HG03342 (cell line): ENCODE results near the gene DUS3L.
"Not testable (repeated sequence)": the region's sequence is repeated elsewhere in the genome, so short reads cannot be mapped to it uniquely, and the experiment has no call there.

ENCODE experiments used
- ATAC-seq: cut with Tn5 transposase; IDR thresholded peaks from one replicate; pipeline ENCODE4 v1.9.1; 2021; ENCODE audit warnings: mild to moderate bottlenecking, moderate library complexity; ENCODE audit not compliant: unreplicated experiment

DUS3L gene

DNA sequence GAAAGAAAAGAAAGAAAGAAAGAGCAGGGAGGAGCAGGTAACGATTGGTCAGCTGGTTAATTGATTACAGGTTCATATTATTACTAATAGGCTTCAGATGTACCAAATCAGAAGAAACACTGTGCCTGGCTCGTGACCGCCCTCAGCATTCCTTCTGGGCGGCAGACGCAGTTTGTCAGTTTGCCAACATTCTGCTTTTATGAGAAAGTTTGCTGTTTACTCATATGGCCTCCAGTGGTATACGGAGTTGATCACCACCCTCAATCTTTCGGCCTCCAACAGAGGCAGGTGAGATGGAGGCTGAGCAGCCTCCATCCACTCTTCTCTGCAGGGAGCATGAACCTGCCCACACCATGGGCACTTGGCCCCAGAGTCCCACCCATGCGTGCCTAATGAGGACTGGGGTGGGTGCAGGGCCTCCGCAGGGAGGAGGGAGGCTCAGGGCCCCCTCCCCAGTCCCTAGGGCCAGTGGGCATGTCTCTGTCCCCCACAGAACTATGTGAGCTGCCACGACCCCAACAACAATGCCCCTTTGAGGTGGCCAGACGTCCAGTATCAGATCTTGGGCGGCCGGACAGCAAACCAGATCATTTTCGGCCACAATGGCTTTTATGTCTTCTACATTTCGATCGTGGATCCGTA, 15.2 kb downstream of the DUS3L start:
- ATAC-seq: no peak

DNA sequence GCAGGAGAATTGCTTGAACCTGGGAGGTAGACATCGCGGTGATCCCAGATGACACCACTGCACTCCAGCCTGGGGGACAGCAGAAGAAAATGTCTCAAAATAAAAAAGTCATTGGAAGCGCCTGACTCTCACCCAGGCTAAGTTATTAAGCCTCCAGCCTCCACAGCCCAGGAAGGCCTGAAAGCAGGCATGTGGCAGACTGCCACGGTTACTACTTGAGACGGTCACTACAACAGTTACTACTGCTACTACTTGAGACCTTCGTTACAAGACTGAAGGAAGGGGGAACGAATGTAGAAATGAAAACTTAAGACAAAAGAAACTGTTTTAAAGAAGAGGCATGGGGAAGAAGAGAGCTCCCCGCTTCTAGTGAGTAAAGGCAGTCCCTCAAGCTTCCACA, 16.0 kb downstream of the DUS3L start:
- no peak for ATAC-seq

DNA sequence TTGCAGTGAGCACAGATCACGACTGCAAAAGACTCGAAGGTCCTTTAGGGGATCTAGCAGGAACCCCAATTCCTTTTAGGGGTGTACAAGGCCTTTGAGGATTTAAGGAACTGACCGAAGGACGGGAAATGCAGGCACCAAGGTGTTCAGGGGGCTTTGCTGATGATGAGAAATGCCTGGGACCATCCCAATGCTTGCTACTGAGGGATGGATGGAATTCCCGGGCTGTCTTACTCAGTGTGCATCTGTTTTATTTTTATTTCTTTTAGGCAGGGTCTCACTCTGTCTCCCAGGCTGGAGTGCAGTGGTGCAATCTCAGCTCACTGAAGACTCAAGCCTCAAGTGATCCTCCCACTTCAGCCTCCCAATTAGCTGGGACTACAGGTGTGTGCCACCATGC, 17.7 kb downstream of the DUS3L start:
- no peak for ATAC-seq

DNA sequence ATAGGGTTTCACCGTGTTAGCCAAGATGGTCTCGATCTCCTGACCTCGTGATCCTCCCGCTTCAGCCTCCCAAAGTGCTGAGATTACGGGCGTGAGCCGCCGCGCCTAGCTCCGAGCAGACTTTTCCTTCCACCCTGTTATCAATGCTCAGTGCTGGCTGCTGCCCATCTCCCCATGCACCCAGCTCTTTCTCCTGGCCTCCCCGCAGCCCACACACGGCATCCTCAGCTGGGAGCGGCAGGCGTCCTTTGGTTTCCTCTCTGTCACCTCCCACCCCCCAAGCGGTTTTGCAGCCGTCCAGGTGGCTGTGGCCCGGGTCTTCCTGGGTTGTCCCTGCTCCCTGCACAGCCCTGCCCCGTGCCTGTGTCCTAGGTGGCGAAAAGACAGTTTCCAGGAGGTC, 18.5 kb downstream of the DUS3L start:
- ATAC-seq: no peak

DNA sequence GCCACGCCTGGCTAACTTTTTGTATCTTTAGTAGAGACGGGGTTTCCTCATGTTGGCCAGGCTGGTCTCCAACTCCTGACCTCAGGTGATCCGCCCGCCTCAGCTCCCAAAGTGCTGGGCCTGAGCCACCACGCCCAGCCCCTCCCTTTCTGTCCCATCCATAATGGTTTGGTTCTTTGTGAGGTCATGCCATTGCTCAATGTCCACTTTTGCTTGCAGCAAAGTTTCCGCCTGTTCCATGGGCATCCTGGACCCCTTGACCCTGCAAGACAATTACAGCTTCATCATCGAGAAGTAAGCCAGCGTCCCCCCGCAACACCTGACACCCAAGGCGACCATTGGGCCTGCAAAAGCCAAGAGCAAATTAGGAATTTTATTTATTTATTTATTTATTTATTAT, 23.0 kb downstream of the DUS3L start:
- ATAC-seq: no peak

DNA sequence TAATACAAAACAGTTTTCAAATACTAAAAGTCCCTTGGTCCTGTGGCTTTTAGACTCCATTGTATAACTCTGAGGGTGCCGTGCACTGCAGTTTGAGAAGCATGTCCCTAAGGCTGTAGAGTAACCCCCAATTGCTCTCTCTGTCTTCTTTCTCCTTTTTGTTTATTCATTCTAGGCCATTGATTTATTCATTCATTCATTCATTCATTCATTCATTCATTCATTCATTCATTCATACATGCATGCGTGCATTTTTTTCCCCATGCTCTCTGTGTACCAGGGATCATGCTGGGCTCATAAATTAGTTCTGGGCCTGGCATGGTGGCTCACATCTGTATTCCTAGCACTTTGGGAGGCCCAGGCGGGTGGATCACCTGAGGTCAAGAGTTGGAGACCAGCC, 25.7 kb downstream of the DUS3L start:
- no peak for ATAC-seq

DNA sequence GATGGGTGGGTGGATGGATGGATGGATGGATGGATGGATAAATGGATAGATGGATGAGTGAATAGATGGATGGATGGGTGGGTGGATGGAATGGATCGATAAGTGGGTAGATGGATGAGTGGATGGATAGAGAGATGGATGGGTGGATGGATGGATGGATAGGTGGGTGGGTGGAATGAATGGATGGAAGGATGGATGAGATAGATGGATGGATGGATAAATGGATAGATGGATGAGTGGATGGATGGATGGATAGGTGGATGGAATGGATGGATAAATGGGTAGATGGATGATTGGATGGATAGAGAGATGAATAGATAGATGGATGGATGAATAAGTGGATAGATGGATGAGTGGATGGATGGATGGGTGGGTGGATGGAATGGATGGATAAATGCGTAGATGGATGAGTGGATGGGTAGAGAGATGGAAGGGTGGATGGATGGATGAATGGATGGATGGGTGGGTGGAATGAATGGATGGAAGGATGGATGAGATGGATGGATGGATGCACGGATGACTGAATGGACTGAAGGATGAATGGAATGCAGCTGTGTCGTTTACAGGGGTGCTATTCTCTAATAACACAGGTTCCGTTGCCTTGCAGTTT, 28.2 kb downstream of the DUS3L start:
- no peak for ATAC-seq

DNA sequence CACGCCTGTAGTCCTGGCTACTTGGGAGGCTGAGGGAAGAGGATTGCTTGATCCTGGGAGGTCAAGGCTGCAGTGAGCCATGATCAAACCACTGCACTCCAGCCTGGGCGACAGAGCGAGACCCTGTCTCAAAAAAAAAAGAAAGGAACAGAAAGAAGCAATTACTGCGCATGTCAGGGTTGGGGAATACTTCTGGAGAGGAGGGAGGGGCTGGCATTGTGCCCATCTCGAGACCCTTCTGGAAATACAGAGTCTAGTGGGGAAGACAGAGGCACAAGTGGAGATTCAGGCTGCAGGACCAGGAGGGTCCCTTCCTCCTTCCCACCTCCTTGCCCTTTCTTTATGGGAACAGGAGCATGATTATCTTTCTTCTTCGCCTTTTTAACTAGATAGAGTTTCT, 37.2 kb downstream of the DUS3L start:
- no peak for ATAC-seq

DNA sequence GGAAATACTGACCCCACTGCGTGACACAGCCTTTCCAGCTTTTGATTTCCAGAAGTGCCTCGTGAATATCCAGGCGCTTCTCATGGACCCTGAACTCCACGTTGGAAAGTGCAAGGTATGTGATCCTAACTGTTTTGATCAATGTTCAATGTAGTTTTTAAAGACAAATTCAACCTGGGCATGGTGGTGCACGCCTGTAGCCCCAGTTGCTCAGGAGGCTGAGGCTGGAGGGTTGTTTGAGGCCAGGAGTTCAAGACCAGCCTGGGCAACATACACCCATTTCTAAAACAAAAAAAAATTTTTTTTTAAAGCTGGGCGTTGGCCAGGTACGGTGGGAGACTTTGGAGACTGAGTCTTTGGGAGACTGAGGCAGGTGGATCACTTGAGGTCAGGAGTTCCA, 39.3 kb downstream of the DUS3L start:
- ATAC-seq: no peak

DNA sequence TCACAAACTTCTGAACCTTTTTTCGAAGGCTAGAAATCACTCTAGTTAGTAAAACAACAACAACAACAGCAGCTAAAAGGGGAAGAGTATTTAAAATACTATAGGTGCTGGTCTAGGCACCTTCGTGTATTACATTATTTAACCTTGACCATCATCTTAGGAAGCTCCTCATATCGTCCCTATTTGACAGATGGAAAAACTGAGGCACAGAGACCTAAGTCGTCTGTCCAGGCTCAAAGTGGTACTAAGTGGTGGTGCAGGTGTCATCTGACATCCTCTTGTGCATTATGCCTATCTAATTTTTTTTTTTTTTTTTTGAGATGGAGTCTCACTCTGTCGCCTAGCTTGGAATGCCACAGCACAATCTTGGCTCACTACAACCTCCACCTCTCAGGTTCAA, 41.5 kb downstream of the DUS3L start:
- ATAC-seq: no peak

DNA sequence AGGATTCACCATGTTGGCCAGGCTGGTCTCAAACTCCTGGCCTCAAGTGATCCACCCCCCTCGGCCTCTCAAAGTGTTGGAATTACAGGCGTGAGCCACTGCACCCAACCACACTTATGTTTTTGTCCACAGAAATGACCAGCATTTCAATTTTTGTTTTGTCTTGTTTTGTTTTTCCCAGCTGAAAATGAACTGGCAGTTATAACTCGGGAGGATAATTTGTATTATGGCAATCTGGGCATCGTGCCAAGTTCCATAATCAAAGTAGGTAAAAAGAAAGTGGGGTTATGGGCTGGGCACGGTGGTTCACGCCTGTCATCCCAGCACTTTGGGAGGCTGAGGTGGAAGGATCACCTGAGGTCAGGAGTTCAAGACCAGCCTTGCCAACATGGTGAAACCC, 42.0 kb downstream of the DUS3L start:
- ATAC-seq: not testable (repeated sequence)

DNA sequence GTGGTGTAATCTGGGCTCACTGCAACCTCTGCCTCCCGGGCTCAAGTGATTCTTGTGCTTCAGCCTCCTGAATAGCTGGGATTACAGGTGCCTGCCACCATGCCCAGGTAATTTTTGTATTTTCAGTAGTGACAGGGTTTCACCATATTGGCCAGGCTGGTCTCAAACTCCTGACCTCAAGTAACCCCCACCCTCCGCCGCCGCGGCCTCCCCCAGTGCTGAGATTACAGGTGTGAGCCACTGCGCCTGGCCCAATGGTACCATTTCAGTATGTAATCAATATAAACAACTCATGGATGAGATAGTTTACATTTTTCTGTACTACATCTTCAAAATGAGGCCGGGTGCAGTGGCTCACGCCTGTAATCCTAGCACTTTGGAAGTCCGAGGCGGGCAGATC, 46.0 kb downstream of the DUS3L start:
- not testable (repeated sequence) for ATAC-seq

DNA sequence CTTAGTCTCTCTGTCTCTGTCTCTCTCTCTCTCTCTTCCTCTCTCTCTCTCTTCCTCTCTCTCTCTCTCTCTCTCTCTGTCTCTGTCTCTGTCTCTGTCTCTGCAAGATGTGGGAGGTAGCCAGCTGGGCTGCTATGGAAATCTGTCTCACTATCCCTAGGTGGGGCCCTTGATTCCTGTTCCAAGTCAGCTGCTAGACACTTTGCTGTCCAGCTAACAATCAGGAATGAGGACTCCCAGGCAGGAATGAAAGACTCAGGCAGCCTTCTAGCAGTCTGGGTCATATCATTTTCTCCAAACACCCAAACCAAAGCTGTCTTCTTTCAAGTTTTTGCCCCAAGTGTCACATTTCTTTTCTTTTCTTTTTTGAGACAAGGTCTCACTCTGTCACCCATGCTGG, 47.3 kb downstream of the DUS3L start:
- no peak for ATAC-seq

DNA sequence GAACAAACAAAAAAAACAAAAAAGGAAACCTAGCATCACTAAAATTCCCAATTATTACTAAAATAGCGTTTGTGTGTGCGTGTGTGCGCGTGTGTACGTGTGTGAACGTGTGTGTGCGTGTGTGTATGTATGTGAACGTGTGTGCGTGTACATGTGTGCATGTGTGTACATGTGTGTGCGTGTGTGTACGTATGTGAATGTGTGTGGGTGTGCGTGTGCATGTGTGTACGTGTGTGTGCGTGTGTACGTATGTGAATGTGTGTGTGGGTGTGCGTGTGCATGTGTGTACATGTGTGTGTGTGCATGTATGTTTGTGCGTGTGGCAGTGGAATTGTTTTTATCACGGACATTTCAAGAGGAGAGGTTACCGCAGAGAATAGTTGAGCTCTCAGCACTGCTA, 48.9 kb downstream of the DUS3L start:
- no peak for ATAC-seq

DNA sequence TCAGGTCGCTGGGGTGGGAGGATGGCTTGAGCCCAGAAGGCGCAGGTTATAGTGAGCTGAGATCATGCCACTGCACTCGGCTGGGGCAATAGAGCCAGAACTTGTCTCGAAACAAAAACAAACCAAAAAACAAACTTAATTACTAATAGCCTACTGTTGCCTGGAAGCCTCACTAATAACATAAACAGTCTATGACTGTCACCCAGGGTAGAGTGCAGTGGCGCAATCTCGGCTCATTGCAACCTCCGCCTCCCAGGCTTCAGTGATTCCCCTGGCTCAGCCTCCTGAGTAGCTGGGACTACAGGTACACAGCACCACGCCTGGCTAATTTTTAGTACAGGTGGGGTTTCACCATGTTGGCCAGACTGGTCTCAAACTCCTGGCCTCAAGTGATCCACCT, 52.5 kb downstream of the DUS3L start:
- ATAC-seq: no peak
